NCI-H2107 (cell line): ENCODE data around the gene IGFBPL1.
"Not testable (repeated sequence)": the region's sequence is repeated elsewhere in the genome, so short reads cannot be mapped to it uniquely, and the experiment has no call there.

Experiments
- DNase-seq: peaks from one replicate; lab custom pipeline; 2025; lab: John Stamatoyannopoulos, UW

The IGFBPL1 gene

GRCh38 chr9:38399191-38399590 lies 25.1 kb downstream of the IGFBPL1 start:
- DNase-seq: not testable (repeated sequence)

- no peak for DNase-seq
Observed at GRCh38 chr9:38396371-38396671, 27.9 kb downstream of the IGFBPL1 start.

- DNase-seq: no peak
Observed at GRCh38 chr9:38395653-38396370, 28.4 kb downstream of the IGFBPL1 start.

GRCh38 chr9:38394416-38394815 lies 29.8 kb downstream of the IGFBPL1 start:
- DNase-seq: no peak

- no peak for DNase-seq
Observed at GRCh38 chr9:38393128-38393796, 31.0 kb downstream of the IGFBPL1 start.

- DNase-seq: peak; percentile 37
Observed at GRCh38 chr9:38392235-38393127, 31.8 kb downstream of the IGFBPL1 start, which contains the start of gene ALDH1B1. ALDH1B1 (plus strand) TSS chr9:38392702; CDS start chr9:38395749, 3,047 bp downstream.

- DNase-seq: no peak
Observed at GRCh38 chr9:38391278-38392118, 32.8 kb downstream of the IGFBPL1 start.

- no peak for DNase-seq
Observed at GRCh38 chr9:38390851-38391250, 33.4 kb downstream of the IGFBPL1 start.

- no peak for DNase-seq
Observed at GRCh38 chr9:38390442-38390841, 33.8 kb downstream of the IGFBPL1 start.

GRCh38 chr9:38389313-38389712 lies 34.9 kb downstream of the IGFBPL1 start:
- DNase-seq: no peak

- no peak for DNase-seq
Observed at GRCh38 chr9:38388283-38389223, 35.7 kb downstream of the IGFBPL1 start.

GRCh38 chr9:38387751-38388150 lies 36.5 kb downstream of the IGFBPL1 start:
- no peak for DNase-seq

- DNase-seq: no peak
Observed at GRCh38 chr9:38387066-38387465, 37.2 kb downstream of the IGFBPL1 start.

- DNase-seq: no peak
Observed at GRCh38 chr9:38386319-38386895, 37.8 kb downstream of the IGFBPL1 start.

- no peak for DNase-seq
Observed at GRCh38 chr9:38385896-38386295, 38.4 kb downstream of the IGFBPL1 start.

GRCh38 chr9:38384990-38385848 lies 39.0 kb downstream of the IGFBPL1 start:
- DNase-seq: no peak

- no peak for DNase-seq
Observed at GRCh38 chr9:38382141-38382540, 42.1 kb downstream of the IGFBPL1 start.

- DNase-seq: peak; percentile 44
Observed at GRCh38 chr9:38380872-38381534, 43.3 kb downstream of the IGFBPL1 start.
